ENCODE data around the gene HEATR9.
A peak's percentile ranks its signal among the peaks of the same experiment; 100 is the strongest.

Gene HEATR9

GRCh38 chr17:35865412-35866340, 3.0 kb downstream of the HEATR9 start:
- FAIRE-seq (no peak), DNase-seq (ENCODE audit: insufficient read length, low spot score) (no peak)

- no peak for FAIRE-seq
- no peak for DNase-seq (ENCODE audit: insufficient read length, low spot score)
These were observed 3.8 kb downstream of the HEATR9 start for GRCh38 chr17:35864853-35865252.

- FAIRE-seq (no peak), DNase-seq (ENCODE audit: insufficient read length, low spot score) (no peak)
These were observed 12.1 kb downstream of the HEATR9 start for GRCh38 chr17:35856603-35857002.

- no peak for DNase-seq (ENCODE audit: insufficient read length, low spot score)
These were observed 12.7 kb downstream of the HEATR9 start for GRCh38 chr17:35855965-35856364.

GRCh38 chr17:35849469-35850348, 19.0 kb downstream of the HEATR9 start:
- FAIRE-seq (no peak), DNase-seq (ENCODE audit: insufficient read length, low spot score) (peak; percentile 58)

More at GRCh38 chr17:35855965-35856364, 12.7 kb downstream of the HEATR9 start:
- FAIRE-seq, result no peak

GRCh38 chr17:35847633-35848373, 20.9 kb downstream of the HEATR9 start:
- FAIRE-seq (no peak), DNase-seq (ENCODE audit: insufficient read length, low spot score) (no peak)

GRCh38 chr17:35847006-35847405, 21.7 kb downstream of the HEATR9 start:
- FAIRE-seq (no peak), DNase-seq (ENCODE audit: insufficient read length, low spot score) (no peak)

GRCh38 chr17:35846055-35846809, 22.5 kb downstream of the HEATR9 start:
- no peak for DNase-seq (ENCODE audit: insufficient read length, low spot score)

GRCh38 chr17:35844547-35844946, 24.1 kb downstream of the HEATR9 start:
- DNase-seq (ENCODE audit: insufficient read length, low spot score), result no peak
- no peak for FAIRE-seq

More at GRCh38 chr17:35846055-35846809, 22.5 kb downstream of the HEATR9 start:
- FAIRE-seq, result no peak

- FAIRE-seq (no peak), DNase-seq (ENCODE audit: insufficient read length, low spot score) (no peak)
These were observed 25.0 kb downstream of the HEATR9 start for GRCh38 chr17:35843698-35844097.

GRCh38 chr17:35842239-35842638, 26.5 kb downstream of the HEATR9 start:
- DNase-seq (ENCODE audit: insufficient read length, low spot score), result no peak
- no peak for FAIRE-seq

- no peak for DNase-seq (ENCODE audit: insufficient read length, low spot score)
- no peak for FAIRE-seq
These were observed 27.2 kb downstream of the HEATR9 start for GRCh38 chr17:35841505-35841904.

- FAIRE-seq, result no peak
- DNase-seq (ENCODE audit: insufficient read length, low spot score), result no peak
These were observed 27.6 kb downstream of the HEATR9 start for GRCh38 chr17:35841101-35841500.

GRCh38 chr17:35825206-35825605, 43.5 kb downstream of the HEATR9 start:
- FAIRE-seq (no peak), DNase-seq (ENCODE audit: insufficient read length, low spot score) (no peak)

GRCh38 chr17:35821308-35821707, 47.4 kb downstream of the HEATR9 start:
- FAIRE-seq (no peak), DNase-seq (ENCODE audit: insufficient read length, low spot score) (no peak)

GRCh38 chr17:35819455-35819854, 49.2 kb downstream of the HEATR9 start:
- no peak for DNase-seq (ENCODE audit: insufficient read length, low spot score)
- no peak for FAIRE-seq

- DNase-seq (ENCODE audit: insufficient read length, low spot score) (no peak), FAIRE-seq (no peak)
These were observed 51.5 kb downstream of the HEATR9 start for GRCh38 chr17:35817196-35817595.

GRCh38 chr17:35816723-35817122, 52.0 kb downstream of the HEATR9 start:
- no peak for DNase-seq (ENCODE audit: insufficient read length, low spot score)
- FAIRE-seq, result no peak

GRCh38 chr17:35812456-35812855, 56.2 kb downstream of the HEATR9 start:
- FAIRE-seq (no peak), DNase-seq (ENCODE audit: insufficient read length, low spot score) (no peak)

- FAIRE-seq (no peak), DNase-seq (ENCODE audit: insufficient read length, low spot score) (no peak)
These were observed 56.9 kb downstream of the HEATR9 start for GRCh38 chr17:35811759-35812158.

All from GM19239 (cell line).